Skeletal muscle tissue (tissue), 4 donors: ENCODE measurements around the gene FGFBP2. TPM values are rescaled to one million over a fixed set of nuclear protein-coding genes. Genes with fewer than 3 reads are reported as not detected.

Experiments used
- H3K27ac ChIP-seq: one replicate; pipeline ENCODE4 v1.7.0; 2013; ENCODE audit warnings: mild to moderate bottlenecking, low read depth, low read length, inconsistent platforms
- H3K27me3 ChIP-seq, 3 donors: one replicate each; pipeline ENCODE4 v1.7.0; 2013; ENCODE audit warnings: low read length in 3 of 3; ENCODE audit not compliant: control insufficient read depth in 3 of 3, insufficient read depth in 3 of 3
- H3K36me3 ChIP-seq, 3 donors: one replicate each; pipeline ENCODE4 v1.7.0; 2013; ENCODE audit warnings: low read length in 3 of 3; ENCODE audit not compliant: control insufficient read depth in 3 of 3, insufficient read depth in 3 of 3
- H3K4me1 ChIP-seq, 3 donors: one replicate each; pipeline ENCODE4 v1.7.0; 2013; ENCODE audit warnings: low read length in 3 of 3, mild to moderate bottlenecking in 3 of 3; ENCODE audit not compliant: control insufficient read depth in 3 of 3, insufficient read depth in 3 of 3
- H3K4me3 ChIP-seq, 3 donors: one replicate each; pipeline ENCODE4 v1.7.0; 2013; ENCODE audit warnings: low read length in 3 of 3
- H3K9ac ChIP-seq, 3 donors: one replicate each; pipeline ENCODE4 v1.7.0; 2013; ENCODE audit warnings: low read length in 3 of 3, mild to moderate bottlenecking in 3 of 3, moderate library complexity in 2 of 3, low read depth in 1 of 3
- H3K9me3 ChIP-seq, 3 donors: one replicate each; pipeline ENCODE4 v1.7.0; 2013; ENCODE audit warnings: low read length in 3 of 3; ENCODE audit not compliant: control insufficient read depth in 3 of 3
- total RNA-seq: library from RNA; depleted of rRNA; stranded (reverse); fragments of >200 nt; gene quantifications from one replicate; pipeline ENCODE4 v1.2.3, GENCODE V29; 2014
- donor health status: Osteomylitis.

The FGFBP2 gene
- total RNA-seq, 1 donor from 2014 or later = not detected

DNA sequence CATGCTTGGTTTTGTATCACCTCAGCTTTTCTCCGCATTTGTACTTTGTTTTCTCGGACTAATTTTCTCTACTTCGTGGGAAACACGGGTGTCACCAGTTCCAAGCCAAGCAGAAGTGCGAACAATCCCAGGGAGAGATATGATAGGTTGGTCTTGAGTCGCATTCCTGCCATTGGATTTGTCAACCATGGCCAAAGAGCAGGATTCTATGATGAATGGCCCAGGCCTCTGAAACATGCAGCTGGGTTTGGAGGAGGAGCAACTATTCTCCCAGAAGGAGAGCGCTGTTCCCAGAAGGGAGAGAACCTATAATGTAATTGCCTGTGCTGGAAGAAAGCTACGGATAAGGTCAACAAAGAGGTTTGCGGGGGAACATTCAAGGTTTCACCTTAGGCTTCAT lies 14.1 kb downstream of the FGFBP2 start:
- Histone ChIP-seq H3K9ac (no peak overlapping the region), H3K4me3 (no peak overlapping the region), H3K27ac (no peak overlapping the region), H3K4me1 (no peaks in the 10 kb centered on the region), H3K36me3 (no peaks in the 10 kb centered on the region), H3K27me3 (no peaks in the 10 kb centered on the region), H3K9me3 (no peaks in the 10 kb centered on the region)

DNA sequence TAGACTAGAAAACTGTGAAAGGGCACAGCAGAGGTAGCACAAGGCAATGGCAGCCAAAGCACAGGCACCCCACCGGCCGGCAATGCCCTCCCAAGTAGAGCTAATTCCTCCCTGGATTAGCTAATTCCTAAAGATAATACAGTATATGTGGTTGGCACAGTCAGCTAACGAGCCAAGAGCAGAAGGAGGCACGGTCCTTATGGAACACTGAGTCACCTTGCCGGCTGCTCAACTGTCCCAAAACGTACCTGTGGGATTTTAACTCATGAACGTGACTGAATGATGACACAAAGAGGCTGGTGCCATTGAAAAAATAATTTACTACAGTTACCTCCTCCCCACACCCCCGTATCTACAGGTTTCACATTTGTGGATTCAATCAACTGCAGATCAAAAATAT lies 15.3 kb downstream of the FGFBP2 start:
- no peak overlapping the region for H3K27ac ChIP-seq

DNA sequence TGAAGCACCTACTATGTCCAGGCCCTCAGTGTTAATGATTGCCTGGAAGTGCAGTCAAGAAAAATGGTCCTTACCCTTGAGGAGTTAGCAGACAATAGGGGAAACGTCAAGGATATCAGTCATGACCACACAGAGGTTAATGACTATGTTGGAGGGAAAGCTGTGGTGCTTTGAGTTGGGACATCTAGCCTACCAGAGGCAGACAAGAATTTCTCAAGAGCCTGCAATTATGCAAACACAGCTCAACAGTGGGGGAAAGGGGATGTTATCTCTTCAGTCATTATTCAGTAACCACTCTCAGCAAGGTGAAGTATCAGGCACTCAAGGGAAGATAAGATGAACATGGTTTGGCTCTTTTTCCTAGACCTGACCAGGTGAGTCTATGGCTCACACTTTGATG lies 17.5 kb downstream of the FGFBP2 start:
- no peak overlapping the region for H3K4me3 ChIP-seq
- H3K27me3 ChIP-seq = no peaks in the 10 kb centered on the region
- H3K9ac ChIP-seq = no peak overlapping the region
- H3K27ac ChIP-seq = no peak overlapping the region
- no peaks in the 10 kb centered on the region for H3K9me3 ChIP-seq
- H3K4me1 ChIP-seq = no peaks in the 10 kb centered on the region
- H3K36me3 ChIP-seq = no peaks in the 10 kb centered on the region

More for the DNA sequence above, 15.3 kb downstream of the FGFBP2 start:
- Histone ChIP-seq H3K4me3 (no peak overlapping the region), H3K36me3 (no peaks in the 10 kb centered on the region), H3K9me3 (no peaks in the 10 kb centered on the region), H3K4me1 (no peaks in the 10 kb centered on the region), H3K9ac (no peak overlapping the region), H3K27me3 (no peaks in the 10 kb centered on the region)

DNA sequence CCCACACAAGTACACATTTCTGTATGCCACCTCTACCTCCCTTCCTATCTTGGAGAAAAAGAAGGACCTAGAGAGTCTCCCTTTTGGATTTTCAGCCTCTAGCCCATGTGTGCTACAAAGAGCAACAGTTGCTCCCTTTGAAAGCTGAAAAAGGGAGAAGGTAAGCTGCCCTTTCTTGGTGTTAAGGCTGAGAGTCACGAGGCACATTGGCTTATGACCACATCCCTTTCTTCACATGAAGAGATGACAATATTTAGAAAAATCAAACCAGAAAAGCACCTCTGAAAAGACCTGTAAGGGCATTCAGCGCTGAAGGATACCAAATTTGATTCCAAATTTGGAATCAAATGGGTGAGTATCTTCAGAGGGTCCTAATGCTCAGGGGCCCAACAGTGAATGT lies 18.1 kb downstream of the FGFBP2 start:
- Histone ChIP-seq H3K27me3 (no peaks in the 10 kb centered on the region), H3K9ac (no peak overlapping the region), H3K9me3 (no peaks in the 10 kb centered on the region), H3K4me1 (no peaks in the 10 kb centered on the region), H3K4me3 (no peak overlapping the region), H3K36me3 (no peaks in the 10 kb centered on the region), H3K27ac (no peak overlapping the region)

DNA sequence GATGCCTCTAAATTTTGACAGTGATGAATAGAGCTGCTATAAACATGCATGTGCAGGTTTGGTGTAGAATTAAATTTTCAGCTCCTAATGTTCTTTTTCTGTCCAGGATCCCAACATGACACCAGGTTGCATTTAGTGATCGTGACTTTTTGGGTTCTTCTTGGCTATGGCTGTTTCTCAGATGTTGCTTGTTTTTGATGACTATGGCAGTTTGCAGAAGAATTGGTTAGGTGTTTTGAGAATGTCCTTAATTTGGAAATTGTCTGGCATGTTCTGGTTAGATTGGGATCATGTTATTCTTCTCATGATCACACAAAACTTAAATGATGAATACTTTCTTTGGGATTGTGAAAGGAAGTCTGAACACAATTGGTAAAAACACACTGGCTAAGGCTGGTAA lies 20.7 kb downstream of the FGFBP2 start:
- no peak overlapping the region for H3K4me3 ChIP-seq
- no peak overlapping the region for H3K27ac ChIP-seq
- H3K36me3 ChIP-seq = no peaks in the 10 kb centered on the region
- H3K9me3 ChIP-seq = no peaks in the 10 kb centered on the region
- peaks cover 0 to 8% (median 3%) of the 10 kb centered on the region in 3 donors for H3K27me3 ChIP-seq
- no peak overlapping the region for H3K9ac ChIP-seq
- H3K4me1 ChIP-seq = no peaks in the 10 kb centered on the region

DNA sequence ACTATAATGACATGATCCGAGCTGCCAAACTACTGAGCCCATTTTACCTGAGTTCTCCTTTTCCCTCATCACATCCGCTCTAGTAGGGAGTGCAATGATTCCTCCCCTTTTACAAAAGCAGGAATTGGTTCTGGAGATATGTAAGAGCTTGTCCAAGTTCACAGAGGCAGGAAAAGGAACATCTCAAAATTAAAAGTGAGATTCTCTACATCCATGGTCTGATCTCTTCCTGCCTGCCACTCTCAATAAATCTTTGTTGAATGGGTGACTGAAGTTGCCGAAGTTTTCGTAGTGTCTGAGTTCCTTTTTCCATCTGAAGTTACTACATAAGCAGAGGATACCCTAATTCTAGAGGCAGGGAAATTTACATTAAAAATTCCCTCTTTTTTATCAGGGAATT lies 24.3 kb downstream of the FGFBP2 start, which contains the start of gene FGFBP1:
Gene FGFBP1, minus strand, starts transcription at position 101 of the 400 bp plus-strand sequence. CDS start 2,108 bp downstream, outside the sequence.
- H3K27ac ChIP-seq = no peak within 1 kb of the TSS
- H3K4me3 ChIP-seq = no peak within 1 kb of the TSS
- H3K9me3 ChIP-seq = no peaks in the 10 kb centered on the region
- H3K27me3 ChIP-seq = peaks cover 3 to 13% (median 8%) of the 10 kb centered on the region in 3 donors
- H3K4me1 ChIP-seq = no peaks in the 10 kb centered on the region
- H3K36me3 ChIP-seq = no peaks in the 10 kb centered on the region
- no peak within 1 kb of the TSS for H3K9ac ChIP-seq

DNA sequence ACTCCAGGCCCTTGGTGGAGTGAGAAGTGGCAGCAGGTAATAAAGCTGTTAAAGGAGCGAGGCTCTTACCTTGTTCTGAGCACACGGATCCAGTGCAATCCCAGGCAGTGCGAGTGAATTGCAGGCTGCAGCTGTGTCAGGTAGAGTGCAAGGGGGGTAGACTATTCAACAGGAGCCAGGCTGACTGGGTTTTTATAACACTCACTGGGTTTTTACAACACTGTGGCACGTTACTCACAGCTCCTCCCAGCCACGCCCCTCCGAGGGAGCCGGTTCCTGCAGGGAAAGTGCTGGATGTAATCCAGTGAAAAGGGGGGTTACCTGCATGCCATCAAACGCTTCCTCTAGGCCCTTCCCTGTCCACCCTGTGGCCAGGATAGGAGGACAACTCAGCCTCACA lies 24.8 kb downstream of the FGFBP2 start:
- H3K27me3 ChIP-seq = peaks cover 3 to 13% (median 8%) of the 10 kb centered on the region in 3 donors
- no peak overlapping the region for H3K9ac ChIP-seq
- no peak overlapping the region for H3K27ac ChIP-seq
- H3K36me3 ChIP-seq = no peaks in the 10 kb centered on the region
- H3K4me3 ChIP-seq = no peak overlapping the region
- no peaks in the 10 kb centered on the region for H3K4me1 ChIP-seq
- no peaks in the 10 kb centered on the region for H3K9me3 ChIP-seq

DNA sequence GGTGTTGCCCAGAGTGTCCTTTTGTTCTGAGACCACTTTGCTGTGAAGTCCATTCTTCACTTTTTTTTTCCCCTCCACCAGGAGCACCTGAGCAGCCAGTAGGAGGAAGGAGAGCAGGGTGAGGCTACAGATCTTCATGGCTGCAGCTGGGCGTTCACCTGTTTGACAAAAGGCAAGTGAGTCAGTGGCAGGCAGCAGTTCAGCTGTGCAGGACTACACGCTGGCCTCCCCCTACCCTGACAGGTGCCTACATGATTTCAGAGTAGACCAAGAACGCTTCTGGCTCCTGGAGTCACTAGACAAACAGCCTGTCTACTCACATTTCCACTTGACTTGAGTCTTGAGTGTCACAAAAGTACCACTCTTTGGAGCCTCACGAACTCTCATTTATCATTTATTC lies 26.5 kb downstream of the FGFBP2 start:
- H3K4me1 ChIP-seq = no peaks in the 10 kb centered on the region
- H3K27ac ChIP-seq = no peak overlapping the region
- peaks cover 3 to 13% (median 8%) of the 10 kb centered on the region in 3 donors for H3K27me3 ChIP-seq
- no peaks in the 10 kb centered on the region for H3K36me3 ChIP-seq
- no peak overlapping the region for H3K4me3 ChIP-seq
- H3K9me3 ChIP-seq = no peaks in the 10 kb centered on the region
- H3K9ac ChIP-seq = no peak overlapping the region

DNA sequence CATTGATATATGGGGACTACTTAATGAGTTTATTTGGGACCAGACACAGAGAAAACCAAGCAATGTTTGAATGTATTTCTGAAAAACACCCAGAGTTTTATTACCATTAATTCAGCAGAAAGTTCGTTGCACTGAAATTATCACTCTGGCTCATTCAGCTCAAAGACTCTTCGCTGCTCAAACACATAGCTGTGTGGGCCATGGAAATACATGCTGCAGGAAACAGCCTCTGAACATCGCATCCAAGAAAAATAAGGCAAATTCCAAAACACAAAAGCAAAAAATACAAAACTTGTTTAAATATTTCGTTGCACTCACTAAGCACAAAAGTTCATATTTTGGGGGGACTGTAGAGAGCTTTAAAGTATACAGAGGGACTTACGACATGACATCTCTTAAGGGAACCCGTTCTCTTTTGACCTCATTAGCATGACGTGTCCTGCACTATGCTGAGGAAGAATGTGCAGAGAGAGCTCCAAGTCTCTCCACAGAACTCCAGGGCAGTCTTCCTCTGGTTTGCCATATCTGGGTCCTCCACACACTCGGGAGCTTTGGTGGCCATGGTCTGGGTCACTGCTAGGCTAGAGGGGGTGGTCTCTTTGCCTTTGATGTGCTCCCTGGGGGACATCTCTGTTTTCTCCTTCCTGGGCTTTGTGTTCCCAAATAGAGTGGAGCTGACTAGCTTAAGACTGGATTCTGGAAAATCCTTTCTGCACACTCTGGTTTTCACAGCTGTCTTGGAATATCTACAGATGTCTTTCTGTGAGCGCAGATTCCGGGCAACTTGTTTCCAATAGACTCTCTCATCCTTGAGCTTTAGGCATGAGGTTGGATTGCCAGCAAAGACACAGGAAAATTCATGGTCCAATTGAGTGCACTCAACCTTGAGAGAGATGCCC lies 27.2 kb downstream of the FGFBP2 start:
- Histone ChIP-seq H3K4me3 (no peak overlapping the region), H3K36me3 (no peaks in the 10 kb centered on the region), H3K4me1 (no peaks in the 10 kb centered on the region), H3K9ac (no peak overlapping the region), H3K27ac (no peak overlapping the region), H3K27me3 (peaks cover 3 to 13% (median 8%) of the 10 kb centered on the region in 3 donors), H3K9me3 (no peaks in the 10 kb centered on the region)

DNA sequence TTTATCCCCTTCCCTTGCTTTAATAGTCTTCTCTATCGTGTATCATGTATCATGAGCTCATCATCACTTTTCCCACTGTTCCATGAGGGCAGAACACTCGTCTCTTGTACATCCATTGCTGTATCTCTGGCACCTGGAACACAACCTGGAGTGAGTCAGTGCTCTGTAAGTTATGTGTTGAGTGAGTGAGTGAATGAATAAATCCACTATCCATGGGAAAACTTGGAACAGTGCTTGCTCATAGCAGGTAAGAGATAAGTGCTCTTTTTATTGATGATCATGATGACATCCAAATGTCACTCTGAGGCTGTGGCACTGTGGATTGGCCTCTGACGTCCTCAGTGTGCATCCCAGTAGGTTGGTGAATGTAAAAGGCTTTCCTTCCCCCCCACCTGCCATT lies 28.7 kb downstream of the FGFBP2 start:
- Histone ChIP-seq H3K27ac (no peak overlapping the region), H3K9ac (no peak overlapping the region), H3K9me3 (no peaks in the 10 kb centered on the region), H3K4me3 (no peak overlapping the region), H3K27me3 (peaks cover 3 to 20% (median 14%) of the 10 kb centered on the region in 3 donors), H3K4me1 (no peaks in the 10 kb centered on the region), H3K36me3 (no peaks in the 10 kb centered on the region)
